HG02852 (cell line): ENCODE results near the gene RELN.
"Not testable (repeated sequence)": the region's sequence is repeated elsewhere in the genome, so short reads cannot be mapped to it uniquely, and the experiment has no call there.

ENCODE experiments used
- ATAC-seq: cut with Tn5 transposase; IDR thresholded peaks from one replicate; pipeline ENCODE4 v1.9.1; 2021; ENCODE audit warnings: mild to moderate bottlenecking, moderate library complexity; ENCODE audit not compliant: unreplicated experiment

Gene RELN

GRCh38 chr7:103944230-103944900, 45.1 kb downstream of the RELN start:
- no peak for ATAC-seq

- ATAC-seq: no peak
These were observed 47.5 kb downstream of the RELN start for GRCh38 chr7:103941976-103942375.

- no peak for ATAC-seq
These were observed 48.8 kb downstream of the RELN start for GRCh38 chr7:103940382-103941268.

- no peak for ATAC-seq
These were observed 51.8 kb downstream of the RELN start for GRCh38 chr7:103937680-103938079.

GRCh38 chr7:103936558-103936957, 52.9 kb downstream of the RELN start:
- no peak for ATAC-seq

GRCh38 chr7:103934508-103934907, 55.0 kb downstream of the RELN start:
- ATAC-seq: no peak

- ATAC-seq: no peak
These were observed 57.1 kb downstream of the RELN start for GRCh38 chr7:103932389-103932788.

GRCh38 chr7:103929901-103930311, 59.6 kb downstream of the RELN start:
- no peak for ATAC-seq

GRCh38 chr7:103928581-103928980, 60.9 kb downstream of the RELN start:
- no peak for ATAC-seq

- ATAC-seq: no peak
These were observed 65.3 kb downstream of the RELN start for GRCh38 chr7:103924184-103924583.

- ATAC-seq: no peak
These were observed 67.1 kb downstream of the RELN start for GRCh38 chr7:103922407-103922806.

- no peak for ATAC-seq
These were observed 67.8 kb downstream of the RELN start for GRCh38 chr7:103921692-103922091.

GRCh38 chr7:103919272-103919868, 70.1 kb downstream of the RELN start:
- no peak for ATAC-seq

GRCh38 chr7:103918631-103919271, 70.7 kb downstream of the RELN start:
- no peak for ATAC-seq

- no peak for ATAC-seq
These were observed 73.6 kb downstream of the RELN start for GRCh38 chr7:103915680-103916357.

- ATAC-seq: no peak
These were observed 75.1 kb downstream of the RELN start for GRCh38 chr7:103914147-103914899.

- ATAC-seq: no peak
These were observed 76.4 kb downstream of the RELN start for GRCh38 chr7:103912891-103913605.

GRCh38 chr7:103911015-103911414, 78.4 kb downstream of the RELN start:
- not testable (repeated sequence) for ATAC-seq

GRCh38 chr7:103905997-103906396, 83.5 kb downstream of the RELN start:
- ATAC-seq: no peak
